Inflammatory macrophage (primary cell): ENCODE results near the gene BMPR1B.
"Not testable (repeated sequence)": the region's sequence is repeated elsewhere in the genome, so short reads cannot be mapped to it uniquely, and the experiment has no call there.

Source experiments
- DNase-seq, 2 donors: peaks; one replicate each; pipeline ENCODE4 v3.0.0-alpha.2; 2020 to 2022

BMPR1B gene

DNA sequence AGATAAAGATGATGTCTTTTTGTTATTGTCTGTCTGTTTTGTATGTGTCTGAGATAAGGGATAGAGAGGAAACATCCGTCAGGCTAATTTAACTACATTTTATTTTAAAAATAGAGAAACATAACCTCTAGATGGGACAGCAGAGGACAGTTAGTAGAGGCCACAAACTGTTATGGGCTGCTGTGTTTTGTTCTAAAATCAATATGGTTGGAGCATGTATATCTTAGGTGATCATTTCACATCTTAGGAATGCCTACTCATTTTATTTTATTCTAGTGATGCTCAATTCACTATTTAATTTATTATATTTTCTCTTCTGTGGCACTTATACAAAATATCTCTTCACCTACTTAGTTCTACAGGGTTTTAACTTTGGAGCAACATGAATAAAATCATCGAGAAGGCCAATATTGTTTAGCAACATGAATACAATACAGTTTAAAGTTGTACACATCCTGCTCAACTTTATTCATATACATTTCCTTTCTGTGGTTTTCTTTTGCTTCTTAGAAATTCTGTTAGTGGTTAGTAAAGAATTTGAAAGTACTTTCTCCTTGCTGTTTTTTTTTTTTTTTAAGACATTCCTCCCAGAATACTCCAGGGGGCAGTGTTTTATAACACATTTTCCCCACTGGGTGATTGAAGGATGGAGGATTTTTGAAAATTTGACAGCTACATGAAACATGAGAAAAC, 398.1 kb downstream of the BMPR1B start:
- DNase-seq: peak; percentile 2 to 29

GRCh38 chr4:95156452-95156765, 398.7 kb downstream of the BMPR1B start:
- DNase-seq: no peak

DNA sequence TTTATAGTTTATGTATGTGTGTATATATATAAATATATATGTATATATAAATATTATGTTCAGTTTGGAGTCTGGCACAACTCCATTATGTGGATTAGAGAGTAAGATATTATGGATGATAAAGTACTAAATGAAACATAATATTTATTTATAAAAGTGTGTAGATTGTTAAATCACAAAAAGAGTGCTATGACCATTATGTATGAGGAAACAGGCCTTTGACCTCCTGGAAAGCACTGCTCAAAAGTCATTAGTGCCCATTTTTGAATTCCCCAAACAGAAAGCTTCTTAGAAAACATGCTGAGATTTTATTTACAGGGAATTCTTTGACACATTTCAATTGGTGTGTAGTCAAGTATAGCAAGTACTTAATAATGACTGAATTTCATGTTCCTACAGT, 399.8 kb downstream of the BMPR1B start:
- no peak for DNase-seq

- DNase-seq: no peak
Observed at GRCh38 chr4:95158045-95158444, 400.3 kb downstream of the BMPR1B start.

GRCh38 chr4:95158626-95159025, 400.9 kb downstream of the BMPR1B start:
- DNase-seq: no peak

DNA sequence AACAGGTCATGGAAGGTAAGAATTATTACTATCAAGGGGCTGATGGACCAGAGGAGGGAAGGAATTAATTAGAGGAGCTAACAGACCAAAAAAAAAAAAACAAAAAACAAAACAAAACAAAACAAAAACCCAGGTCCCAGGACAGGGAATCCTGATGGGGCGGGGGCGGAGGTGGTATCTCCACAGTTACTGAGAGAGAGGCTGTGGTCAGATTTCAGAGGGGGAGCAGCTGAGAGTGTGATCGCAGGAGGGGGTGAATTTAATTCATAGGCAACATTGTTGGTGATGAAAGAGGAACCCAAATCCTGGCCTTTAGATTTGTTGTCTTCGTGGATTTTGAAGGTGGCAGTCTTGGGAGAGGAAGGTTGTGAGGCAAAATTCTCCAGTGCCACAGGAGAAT, 401.6 kb downstream of the BMPR1B start:
- no peak for DNase-seq

GRCh38 chr4:95161781-95162469, 404.2 kb downstream of the BMPR1B start:
- DNase-seq: no peak

DNA sequence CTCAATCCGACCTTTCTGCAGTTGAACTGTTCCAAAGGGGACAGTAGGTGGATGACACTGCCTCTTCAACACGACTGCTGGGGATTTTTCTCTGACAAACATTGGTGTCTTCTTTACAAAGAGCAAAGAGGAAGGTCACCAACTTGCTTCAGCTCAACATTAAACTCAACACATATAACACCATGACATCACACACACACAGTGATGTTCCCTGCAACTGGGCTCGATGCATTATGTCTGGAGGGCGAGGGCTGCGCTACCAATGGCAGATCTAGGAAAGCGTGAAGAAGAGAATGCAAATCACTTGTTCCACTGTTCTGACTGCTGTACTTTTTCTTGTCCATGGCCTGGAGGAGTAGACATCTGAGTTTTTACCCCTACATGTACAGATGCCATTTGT, 405.1 kb downstream of the BMPR1B start:
- no peak for DNase-seq

DNA sequence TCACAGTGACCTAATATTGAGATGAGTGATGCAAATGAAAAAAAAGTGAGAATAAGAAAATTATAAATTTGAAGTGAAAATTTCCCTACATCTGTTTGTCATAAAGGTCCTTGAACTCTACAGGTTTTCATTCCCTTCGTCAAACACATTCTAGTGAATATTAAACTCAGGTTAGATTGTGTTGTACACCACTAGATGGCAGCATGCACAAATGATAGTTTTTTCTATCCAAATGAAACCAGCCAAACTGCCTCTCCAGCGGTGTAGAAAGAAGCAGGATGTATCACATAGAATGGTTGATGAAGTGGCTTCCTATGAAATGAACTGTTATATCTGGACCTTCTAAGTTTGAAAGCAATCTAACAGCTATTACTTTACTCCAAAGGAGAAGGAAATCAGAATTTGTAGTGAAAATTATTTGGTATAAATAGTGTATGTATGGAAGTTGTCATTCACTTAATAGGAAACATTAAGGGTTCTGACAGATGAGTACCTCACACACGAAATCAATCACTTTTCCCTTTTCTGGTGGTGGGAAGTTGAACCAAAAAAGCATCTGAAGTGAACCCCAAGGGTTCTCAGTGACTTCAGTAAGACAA, 408.3 kb downstream of the BMPR1B start:
- DNase-seq: peak; percentile 43 to 60

DNA sequence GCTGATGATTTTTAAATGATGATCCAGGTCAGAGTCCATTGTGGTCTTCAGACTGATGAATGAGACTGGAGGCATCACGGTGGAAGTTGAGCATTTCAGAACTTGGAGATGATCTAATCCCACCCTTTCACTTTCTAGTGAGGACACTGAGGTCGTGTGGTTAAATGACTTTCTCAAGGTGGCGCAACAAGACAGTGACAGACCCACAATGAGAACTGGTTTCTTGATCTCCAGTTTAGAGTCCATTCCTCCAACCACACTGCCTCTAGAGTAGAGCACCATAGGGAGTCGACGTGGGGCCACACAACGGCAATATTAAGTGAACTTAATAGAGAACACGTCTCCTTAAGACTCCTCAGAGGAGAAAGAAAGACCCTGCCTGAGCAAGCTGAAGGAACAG, 410.1 kb downstream of the BMPR1B start:
- peak in 1 of 2 donors; percentile 1 for DNase-seq

GRCh38 chr4:95170176-95170575, 412.4 kb downstream of the BMPR1B start:
- no peak for DNase-seq

- DNase-seq: not testable (repeated sequence)
Observed at GRCh38 chr4:95171377-95171776, 413.6 kb downstream of the BMPR1B start.

DNA sequence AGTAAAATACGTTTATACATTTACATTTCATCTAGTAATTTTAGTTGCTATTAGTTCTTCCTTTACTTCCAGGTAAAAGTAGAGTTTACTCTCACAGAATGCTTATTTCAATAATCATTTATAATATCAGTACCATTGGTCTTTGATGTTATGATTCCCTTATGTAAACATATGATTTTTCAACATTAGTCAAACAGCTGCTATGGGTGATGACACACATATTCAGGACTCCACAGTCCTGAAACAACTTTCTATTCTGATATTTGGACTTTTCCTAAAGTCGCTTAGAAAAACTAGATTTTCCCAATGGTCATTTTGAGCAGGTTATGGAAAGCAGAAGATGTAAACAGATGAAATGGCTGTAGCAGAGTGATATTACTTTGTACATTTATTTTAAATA, 421.2 kb downstream of the BMPR1B start:
- no peak for DNase-seq

DNA sequence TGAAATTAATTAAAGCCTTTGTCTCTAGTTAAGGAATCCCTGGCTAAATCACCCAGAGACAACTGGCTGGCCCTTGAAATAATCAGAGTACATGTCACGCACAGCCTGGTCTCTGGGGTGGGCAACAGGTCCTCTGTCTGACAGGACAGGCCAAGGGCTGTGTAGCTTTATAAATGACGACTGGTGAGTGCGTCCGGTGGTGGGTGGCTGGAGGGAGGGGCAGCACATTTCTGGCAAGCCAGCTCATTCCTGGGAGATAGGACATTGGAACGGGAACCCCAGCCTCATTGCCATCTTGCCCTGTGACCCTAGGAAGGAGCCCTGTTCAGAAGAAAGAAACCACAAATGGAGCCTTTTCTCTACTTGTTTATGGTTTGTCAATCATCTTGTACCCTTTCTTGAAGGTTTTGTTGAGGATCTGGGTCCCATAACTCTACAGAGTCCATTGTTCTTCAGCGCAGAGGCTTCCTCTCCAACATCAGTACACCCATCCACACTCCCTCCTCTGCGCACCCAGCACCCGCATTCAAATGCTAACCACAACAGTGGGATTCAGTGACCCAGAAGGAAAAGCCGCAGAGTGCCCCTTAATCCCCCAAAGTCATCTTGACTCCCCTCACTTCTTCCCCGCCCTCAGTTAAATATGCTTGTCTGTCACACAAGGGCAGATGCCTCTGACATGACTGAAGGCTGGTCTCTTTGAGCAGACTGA, 422.9 kb downstream of the BMPR1B start:
- DNase-seq: no peak

DNA sequence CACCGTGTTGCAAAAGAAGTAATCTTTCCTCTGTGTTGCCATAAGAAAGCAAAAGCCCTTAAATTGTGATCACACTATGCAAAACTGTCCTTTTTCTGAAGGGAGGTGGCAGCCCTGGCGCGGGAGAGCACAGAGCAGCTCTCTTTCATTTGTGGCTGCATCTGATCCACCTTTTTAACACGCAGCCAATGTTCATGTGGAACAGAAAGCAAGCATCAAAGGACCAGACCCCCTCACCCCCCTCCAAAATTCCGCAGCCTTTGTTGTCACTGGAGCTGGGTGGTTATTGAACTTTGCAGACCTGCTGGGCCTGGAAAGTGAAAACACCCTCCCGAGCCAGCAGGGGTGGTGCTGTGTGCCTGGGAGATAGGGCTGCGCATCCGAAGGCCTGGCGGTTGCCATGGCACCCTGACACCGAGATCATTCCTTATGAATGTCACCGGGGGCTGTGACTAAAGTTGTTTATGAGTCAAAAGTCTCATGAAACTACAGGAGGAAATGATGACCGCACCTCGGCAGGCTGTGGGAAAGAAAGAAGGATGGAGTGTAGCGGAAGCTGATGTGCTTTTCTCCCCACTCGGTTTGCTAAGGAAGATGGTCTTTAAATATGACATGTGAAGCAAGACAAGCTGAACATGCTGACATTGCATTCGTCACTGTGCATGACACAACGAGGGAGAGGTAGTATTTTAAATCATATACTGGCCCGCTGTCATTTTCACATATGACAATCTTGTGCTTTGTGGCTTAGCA, 423.7 kb downstream of the BMPR1B start:
- DNase-seq: no peak

DNA sequence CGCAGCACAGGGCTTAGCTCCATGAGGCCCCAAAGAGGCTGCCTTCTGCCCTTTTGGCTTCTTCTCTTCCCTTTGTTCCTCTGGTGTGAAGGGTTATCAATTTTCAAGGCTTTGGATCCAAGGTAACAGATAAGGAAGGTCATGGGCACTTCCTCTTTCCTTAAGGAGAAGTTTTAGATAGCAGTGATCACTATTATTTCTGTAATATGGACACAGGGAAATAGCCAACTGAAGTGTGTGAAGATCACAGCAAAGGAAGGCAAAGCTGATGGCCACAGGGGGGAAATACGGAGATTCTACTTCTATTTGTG, 424.2 kb downstream of the BMPR1B start:
- no peak for DNase-seq

GRCh38 chr4:95183656-95184408, 426.1 kb downstream of the BMPR1B start:
- DNase-seq: no peak

DNA sequence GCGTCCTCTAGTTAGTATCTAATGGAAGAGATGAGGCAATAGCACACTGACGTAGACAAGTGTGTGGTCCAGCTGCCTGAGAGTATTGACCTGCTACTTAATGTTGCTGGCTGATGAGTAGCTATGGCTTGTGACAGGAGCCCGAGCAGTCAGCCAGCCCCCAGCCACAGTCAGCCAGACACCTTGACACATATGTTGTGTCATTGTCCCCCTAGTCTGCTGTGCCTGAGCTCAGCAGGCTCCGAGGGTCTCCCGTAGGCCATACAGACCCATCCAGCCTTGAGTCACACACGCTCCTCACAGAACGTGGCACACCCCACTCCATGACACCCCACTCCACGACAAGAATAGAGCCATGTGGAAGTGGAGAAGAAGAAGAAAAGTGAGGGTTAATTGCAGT, 428.9 kb downstream of the BMPR1B start:
- no peak for DNase-seq

DNA sequence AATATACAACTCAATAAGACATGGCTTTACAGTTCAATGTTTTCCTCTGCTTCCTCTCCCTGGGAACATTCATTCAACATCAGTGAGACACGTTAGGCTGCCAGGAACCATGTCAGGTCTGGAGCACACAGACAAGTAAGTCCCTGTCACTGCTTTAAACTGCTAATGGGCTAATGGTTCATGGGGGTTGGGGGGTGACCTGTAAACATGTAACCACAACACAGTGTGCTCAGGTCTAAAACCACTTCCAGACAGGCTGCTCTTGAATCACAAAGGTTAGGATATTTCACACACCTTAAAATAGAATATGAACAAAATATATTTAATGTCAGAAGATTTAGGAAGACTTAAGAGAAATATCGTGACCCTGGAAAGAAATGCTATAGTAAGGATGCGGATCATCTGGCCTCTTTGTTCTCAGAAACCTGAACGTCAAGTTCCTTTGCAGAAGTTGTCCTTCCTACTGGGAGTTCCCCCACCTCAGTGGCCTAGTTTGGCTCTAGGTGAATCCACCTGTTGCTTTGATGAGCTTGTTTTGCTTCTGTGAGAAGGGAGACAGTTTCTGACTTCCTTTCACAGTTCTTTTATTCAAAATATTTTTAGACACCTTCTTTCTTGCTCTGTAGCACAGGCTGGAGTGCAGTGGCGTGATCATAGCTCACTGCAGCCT, 431.1 kb downstream of the BMPR1B start:
- DNase-seq: no peak

DNA sequence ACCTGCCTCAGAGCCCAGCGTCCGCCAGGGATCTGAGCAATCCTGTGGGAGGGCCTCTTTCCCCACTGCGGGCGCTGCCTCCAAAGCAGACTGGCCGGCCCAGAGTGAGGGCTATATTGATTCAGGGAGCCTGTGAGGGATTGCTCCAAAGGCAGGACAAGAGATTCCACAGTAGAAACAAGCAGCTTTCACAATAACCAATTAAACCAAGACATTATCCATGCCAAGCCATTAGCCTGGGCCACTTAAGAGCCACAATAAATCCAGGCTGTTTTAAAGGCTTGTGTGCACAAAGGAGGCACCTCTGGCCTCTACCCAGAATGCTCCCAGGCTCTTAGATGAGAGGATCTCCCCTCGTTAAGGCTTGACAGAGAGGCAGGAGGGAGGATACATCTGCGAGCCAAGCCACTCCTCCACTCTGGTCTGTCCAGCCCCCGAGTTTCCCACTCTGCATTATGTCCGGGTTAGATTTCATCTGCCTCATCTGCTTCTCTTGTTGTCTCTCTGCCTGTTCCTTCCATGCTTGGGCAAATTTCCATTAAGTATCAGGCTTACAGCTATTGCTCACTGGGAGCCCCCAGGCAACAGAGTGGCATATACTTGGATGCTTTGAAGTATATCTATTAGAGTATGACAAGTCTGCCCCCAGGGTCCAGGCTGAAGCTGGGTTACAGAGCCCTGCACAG, 433.1 kb downstream of the BMPR1B start:
- DNase-seq: no peak

- DNase-seq: no peak
Observed at GRCh38 chr4:95191537-95191936, 433.8 kb downstream of the BMPR1B start.
